C1 segment of cervical spinal cord (tissue), 14 donors: ENCODE data around the gene MXD4.

ENCODE experiments used
- DNase-seq, 14 donors: peaks; one replicate each; lab custom pipeline; 2025; lab: John Stamatoyannopoulos, UW

The MXD4 gene, protein sequence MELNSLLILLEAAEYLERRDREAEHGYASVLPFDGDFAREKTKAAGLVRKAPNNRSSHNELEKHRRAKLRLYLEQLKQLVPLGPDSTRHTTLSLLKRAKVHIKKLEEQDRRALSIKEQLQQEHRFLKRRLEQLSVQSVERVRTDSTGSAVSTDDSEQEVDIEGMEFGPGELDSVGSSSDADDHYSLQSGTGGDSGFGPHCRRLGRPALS

DNA sequence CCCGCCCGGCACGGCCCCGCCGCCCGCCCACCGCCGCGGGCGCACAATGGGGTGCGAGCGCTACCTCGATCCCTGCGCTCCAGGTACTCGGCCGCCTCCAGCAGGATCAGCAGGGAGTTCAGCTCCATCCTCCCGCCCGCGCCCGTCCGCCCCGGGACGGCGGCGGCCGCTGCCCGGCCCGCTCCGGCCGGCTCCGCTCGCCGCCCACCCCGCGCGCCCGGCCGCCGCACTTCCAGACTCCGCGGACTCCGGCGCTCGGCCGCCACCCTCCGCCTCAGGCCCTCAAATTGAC is at the start of gene MXD4:
MXD4 (minus strand) TSS at position 257 of the 292 bp plus-strand sequence; CDS start at position 128, 129 bp downstream.
- DNase-seq: peak in 1 of 14 donors; percentile 64

DNA sequence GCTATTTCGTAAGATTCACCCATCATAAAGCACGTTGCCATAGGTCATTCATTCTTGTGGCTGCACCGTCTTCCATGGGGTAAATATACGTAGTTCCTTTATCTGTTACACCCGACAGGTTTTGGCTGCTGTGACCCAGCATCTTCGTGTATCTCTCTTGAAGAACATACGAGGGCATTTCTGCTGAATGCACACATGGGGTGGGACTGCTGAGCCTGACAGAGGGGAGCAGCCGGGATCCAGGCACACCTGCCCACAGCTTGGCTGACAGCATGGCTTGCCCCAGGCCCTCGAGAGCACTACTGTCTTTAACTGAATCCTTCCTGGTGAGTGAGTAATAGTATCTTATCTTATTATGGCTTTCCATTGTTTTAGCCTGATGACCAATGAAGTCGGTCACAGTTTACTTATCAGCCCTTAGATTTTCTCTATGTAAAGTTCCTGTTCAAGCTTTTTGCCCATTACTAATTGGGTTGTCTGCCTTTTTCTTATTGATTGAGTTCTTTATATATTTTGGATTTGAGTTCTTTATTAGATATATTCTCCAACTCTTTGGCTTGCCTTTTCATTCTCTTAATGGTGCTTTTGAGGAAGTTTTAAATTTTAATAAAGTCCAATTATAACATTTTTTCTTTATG is 45.0 kb upstream of the MXD4 start:
- DNase-seq: no peak

DNA sequence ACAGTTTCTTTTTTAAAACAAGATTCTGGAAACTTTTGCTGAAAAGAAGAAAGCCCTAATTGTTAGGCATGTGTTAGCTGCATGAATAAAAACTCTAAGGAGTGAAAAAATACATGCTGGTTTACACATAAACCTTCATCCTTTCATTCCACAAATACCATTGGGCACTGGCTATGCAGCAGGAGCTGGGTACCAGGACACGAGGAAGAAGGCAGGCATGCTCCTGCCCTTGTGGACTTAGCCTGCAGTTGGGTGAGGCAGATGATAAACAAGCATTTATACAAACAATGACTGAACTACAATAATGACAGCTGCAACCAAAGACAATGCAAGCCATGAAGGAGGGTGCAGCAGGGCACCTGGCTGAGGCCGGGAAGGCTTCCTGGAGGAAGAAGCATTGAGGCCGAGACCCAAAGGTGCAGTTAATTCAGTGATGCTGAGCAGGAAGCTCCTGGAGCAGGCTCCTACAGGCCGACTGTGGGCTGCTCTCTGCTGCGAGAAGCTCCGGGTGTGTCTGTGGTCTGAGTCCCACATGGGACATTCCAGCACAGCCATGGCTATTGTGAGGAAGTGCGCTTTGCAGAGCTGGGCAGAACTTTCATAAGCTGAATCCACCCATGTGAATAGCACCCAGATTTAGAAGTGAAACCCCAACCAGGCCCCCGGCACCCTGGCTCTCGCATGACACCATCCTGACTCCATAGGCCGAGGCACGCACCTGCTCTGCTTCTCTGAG is 44.0 kb upstream of the MXD4 start:
- DNase-seq: no peak

DNA sequence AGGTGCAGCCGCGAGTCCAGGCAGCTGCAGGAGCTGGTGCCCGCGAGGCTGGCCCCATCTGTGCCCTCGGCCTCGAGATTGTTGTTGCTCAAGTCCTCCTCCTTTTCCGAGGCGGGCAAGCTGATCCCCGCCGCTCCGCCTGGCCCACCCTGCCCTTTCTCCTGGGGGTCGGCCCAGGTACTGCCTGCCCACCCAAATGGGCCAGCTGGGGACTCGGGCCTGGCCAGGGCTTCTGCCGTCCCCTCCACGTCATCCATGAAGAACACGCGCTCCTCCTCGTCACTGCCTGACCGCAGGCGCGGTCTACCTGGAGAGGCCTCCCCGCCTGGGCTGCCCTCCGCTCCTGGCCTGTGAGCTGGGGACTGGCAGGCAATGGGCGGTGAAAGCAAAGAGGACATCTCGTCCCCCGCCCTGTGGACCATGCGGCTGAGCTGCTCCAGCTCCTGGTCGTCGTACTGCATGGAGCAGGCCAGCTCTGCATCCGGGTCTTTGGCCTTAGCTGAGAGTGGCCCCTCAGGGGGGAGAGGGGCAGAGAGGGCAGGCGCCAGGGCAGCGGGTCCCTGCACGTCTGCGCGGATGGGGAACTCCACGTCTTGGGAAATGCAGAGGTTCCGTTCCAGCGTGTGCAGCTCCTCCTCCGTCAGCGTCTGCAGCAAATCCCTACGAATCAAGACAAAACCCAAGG is 43.1 kb upstream of the MXD4 start:
- DNase-seq: no peak

DNA sequence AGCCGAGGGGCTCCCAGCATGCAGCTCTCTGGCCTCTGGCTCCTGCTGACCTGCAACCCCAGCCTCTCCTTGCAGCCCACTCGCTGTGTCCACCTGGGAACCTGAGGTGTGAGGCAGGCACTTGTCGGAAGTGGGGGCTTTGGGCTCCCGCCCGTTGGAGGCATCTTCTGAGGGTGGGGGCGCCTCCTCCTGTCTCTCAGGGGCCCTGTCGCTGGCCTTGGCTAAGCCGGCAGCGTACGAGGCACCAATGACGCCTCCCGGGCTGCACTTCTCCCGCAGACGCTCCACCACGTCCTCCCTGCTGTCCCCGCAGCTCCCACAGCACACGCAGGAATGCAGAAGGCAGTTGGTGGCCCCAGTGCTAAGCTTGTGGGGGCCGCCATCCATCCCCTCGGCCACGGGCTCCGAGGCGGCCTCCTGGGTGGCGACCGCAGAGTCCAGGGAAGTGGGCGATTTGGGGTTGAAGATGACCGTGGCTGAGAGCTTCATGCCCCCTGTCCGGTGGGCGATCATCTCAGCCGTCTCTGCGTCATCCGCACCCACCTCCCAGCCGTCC is 42.5 kb upstream of the MXD4 start:
- DNase-seq: no peak

DNA sequence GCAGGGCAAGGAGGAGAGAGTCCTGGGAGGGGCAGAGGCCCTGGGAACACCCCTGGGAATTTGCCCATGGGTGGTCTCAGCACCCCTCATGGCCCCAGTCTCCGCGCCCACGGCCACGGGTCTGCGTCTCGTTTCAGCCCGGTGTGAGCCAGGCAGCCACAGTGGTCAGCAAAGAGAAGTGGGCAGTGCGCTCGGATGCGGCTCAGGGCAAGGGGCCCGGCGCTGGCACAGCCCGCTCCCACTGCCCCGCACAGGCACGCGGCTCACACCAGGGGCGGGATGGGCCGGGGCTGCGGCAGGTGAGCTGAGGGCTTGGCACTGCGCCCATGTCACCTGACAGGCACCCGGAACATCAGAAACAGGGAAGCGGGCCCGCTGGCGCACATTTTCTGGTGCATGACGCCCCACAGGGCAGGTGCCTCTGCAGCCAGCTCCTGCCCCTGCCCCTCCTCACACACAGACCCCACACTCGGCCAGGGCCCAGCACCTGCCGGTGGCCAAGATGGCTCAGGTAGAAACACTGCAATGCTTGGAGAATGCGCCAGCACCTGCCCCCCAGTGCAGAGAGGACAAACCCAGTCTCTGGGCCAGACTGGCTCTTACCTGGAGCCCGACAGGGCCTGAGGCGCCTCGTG is 41.9 kb upstream of the MXD4 start:
- DNase-seq: no peak

DNA sequence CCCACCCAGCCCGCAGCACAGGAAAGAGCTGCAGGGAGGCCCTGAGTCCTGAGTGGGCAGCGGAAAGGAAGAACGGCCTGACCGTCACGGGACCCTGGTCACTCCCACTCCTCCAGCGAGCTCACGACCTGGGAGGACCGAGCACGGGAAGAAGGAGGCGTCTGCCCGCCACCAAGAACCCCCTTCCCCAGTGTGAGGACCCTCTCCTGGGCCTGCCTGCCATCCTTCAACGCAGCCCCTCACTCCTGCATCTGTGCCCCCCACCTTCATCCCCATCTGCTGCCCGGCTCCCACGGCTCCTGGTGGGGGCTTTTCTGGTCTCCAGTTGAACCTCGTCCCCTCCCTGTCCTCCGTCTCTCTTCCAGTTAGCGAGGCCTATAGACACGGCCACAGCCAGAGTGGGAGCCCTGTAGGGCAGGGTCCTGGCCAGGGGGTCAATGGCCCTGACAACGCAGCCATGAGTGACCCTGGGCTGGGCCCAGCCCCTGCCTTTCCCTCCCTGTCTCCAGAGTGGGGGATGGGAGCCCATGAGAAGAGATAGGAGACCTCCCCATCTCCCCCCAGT is 41.3 kb upstream of the MXD4 start:
- no peak for DNase-seq

DNA sequence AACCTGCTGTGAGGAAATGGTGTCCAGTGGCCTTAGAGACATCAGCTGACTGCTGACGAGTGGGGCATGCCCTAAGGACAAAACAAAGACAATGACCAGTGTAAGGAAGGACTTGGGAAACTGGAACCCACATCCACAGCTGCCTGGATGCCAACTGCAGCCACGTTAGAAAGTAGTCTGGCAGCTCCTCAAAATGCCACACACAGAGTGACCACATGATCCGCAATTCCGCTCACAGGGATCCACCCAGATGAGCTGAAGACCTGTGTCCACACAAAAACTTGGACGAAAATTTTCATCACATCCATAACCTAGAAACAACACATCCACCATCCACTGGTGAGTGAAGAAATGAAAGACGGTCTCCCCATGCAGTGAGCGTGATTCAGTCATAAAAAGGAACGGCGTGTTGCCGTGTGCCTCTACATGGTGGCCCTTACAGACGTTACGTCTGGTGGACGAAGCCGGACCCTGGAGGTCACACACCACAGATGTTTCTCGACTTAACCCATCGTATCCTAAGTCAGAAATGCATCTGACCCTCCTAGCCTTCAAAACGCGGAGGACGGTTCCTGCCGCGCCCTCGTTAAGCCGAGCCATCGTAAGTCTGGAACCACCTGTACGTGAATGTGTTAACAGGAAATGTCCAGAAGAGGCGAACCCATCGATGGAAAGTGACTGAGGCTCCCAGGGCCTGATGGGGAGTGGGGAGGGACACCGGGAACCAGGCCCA is 40.6 kb upstream of the MXD4 start:
- DNase-seq: no peak

DNA sequence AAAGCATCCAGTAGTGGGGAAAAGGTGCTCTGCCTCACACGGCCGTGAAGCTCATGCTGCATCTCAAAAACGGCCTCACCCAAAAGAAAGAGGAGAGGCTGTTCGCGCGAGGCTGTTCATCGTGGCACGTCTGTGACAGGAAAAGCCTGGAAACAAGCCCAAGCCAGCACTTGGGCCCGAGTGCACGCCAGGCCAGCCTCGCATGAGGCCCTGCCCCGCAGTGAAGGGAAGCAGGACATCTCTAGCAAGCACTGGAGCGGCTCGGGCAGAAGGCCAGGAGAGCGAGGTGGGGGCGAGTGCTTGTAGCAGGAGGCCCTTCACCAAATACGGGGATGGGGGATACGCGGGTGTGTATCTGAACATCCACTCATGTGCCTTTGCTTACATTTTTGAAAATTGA is 39.9 kb upstream of the MXD4 start:
- no peak for DNase-seq

DNA sequence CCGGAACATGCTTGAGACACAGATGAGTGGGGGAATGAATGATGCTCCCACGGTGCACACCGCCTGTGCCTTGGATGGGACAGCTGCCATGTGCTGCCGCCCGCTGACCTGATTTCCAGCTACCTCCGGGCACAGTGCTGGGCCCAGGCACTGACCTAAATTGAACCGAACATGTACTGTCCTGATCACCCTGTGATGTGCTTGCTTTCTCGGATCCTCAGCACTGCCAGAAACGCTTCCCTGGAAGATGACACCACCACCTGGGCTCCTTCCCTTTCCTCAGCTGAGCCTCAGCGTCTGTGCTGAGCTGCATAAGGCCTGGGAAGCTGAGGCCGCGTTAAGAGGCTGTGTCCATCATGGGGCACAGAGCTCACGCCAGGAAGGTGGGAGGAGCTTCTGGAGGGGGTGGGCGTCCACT is 39.3 kb upstream of the MXD4 start:
- peak in 1 of 14 donors; percentile 90 for DNase-seq

DNA sequence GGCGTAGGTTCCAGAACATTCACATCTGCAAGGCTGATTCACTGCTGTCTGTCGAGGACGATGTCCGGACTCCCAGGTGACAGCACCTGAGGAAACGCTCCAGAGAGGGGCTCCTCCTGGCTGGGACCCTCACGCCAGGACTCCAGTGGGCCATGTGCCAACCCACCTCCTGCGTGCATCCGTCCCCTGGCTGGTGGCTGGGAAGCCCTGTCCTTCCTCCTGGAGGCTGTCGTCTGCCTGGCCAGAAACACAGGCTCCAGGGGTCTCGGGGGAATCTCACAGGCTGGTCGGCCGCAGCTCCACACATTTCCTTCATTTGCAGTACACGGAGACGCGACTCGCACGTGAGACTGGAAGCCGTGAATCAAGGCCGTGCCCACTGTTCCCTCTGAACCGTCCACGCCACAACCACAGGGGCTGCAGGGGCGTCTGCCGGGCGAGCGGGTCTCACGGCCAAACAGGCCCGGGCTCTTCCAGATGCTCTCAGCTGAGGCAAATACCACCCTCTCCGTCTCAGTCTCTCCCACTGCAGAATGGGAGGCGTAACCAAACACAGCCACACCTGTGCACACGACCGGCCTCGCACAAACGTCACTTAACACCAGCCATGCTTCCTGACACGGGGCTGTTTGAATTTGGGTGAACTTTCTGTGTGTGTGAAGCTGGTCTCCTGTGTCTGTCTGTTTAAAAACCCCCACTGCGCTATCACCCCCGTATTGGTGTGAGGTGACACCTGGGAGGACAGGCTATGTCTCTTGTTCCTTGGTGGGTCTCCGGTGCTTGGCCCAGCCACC is 38.7 kb upstream of the MXD4 start:
- no peak for DNase-seq

DNA sequence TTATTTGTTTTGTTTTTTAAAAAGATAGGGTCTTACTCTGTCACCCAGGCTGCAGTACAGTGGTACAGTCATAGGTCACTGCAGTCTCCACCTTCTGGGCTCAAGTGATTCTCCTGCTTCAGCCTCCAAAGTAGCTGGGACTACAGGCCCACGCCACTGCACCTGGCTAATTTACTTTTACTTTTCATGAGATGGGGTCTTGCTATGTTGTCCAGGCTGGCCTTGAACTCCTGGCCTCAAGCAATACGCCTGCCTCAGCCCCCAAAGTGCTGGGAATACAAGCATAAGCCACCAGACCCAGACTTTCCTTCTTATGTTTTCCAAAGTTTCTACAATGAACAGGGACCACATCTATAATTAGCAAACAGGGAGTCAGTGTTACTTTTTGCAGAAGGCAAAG is 37.9 kb upstream of the MXD4 start:
- no peak for DNase-seq

DNA sequence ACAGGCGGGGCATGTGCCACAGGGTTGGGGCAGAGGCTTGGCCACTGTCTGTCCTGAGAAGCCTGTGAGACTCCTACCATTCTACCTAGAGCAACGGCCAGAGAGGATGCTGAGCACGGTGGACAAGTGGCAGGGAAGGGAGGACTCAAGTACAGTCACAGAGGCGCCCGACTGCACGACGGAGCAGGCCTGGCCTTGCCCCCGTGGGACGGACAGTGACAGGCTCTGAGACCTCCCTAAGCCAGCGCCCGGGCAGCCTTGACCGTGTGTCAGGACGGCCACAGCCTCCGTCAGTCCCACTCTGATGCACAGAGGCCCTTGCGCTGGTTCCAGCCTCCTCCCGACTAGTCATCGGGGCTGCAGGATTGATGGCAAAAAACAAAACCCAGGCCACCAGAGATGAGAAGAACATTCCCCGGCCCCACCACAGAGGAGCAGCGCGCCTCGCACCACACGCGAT is 36.7 kb upstream of the MXD4 start:
- no peak for DNase-seq

DNA sequence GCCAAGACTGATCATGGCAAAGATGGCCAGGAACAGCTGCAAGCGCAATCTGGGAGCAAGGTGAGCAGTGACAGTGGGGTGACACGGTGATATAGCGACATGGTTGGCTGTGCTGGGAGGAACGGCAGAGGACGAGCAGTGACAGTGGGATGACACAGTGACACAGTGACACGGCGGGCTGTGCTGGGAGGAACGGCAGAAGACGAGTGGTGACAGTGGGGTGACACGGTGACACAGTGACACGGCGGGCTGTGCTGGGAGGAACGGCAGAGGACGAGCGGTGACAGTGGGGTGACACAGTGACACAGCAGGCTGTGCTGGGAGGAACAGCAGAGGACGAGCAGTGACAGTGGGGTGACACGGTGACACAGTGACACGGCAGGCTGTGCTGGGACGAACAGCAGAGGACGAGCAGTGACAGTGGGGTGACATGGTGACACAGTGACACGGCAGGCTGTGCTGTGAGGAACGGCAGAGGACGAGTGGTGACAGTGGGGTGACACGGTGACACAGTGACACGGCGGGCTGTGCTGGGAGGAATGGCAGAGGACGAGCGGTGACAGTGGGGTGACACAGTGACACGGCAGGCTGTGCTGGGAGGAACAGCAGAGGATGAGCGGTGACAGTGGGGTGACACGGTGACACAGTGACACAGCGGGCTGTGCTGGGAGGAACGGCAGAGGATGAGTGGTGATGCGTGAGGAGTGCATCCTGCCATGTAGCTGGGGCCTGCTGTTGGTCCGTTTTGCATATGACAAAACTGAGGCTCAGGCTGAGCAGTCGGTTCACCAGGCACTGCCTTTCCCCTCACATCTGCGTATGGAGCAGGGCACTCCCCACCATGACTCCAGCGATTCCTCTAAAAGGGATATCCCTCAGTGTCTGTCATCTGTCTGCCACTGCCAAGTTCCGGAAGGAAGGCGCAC is 36.0 kb upstream of the MXD4 start:
- no peak for DNase-seq

DNA sequence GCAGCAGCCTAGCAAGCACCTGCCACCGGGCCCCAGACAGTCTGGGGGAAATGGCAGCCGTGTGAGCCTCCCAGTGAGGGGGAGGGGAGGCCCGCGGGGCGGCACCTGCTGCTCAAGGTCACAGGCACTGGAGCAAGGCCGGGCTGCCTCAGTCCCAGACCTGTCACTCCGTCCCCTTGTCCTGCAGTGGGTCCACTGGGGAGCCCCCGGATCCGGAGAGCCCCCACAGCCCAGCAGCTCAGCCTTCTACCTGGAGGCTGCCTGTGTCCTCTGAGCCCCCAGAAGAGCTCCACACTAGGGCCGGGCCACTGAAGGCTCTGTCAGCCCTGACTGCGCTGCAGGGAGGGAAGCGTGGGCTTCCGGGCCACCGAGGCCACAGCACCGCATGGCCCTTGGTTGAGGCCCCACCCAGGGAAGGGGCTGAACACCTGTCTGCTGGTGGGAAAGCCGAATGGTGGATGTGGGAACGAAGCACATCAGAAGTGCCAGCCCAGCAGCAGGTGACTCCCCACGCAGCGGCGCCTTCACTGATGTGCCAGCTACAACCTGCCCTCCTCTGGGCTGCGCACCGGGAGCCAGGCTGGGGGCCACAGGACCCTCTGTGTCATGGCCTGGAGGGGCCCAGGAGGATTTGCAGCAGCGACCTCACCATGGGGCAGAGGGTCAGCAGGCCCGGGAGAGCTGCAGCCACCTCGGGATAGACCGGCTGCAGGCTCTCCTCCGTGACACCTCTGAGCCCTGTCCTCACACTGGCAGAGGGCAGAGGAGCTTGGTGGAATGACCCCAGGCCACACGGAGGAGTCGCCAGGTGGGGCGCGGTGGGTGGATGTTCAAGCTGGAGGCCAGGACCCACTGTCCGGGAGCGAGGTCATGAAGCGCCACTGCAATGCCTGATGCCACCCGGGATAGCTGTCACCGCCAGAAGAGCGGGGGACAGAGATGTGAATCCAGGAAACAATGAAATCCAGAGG is 35.0 kb upstream of the MXD4 start:
- DNase-seq: no peak

DNA sequence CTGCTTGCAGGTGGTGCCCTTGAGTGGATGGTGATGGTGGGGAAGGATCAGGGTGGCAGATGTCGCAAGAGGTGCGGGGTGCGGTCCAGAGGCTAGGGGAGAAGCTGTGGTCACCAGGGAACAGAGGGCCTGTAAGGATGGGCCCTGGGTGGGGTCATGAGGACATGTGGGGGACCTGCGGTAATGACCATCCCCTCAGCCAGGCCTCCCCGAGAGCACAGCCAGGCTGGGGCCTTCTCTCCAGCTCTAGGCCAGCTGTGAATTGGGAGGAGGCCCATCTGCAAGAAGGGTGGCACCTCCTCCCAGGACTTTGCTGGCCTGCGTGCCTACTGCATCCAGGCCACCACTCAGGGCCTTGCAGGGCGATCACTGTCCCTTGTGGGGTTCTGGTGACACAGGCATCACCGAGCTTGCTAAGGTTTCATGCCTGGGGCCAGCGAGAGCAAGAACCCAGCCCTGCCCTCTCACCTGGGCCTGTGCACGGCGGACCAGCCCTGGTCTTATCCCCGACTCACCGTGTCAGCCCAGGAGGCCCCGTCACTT is 34.1 kb upstream of the MXD4 start:
- DNase-seq: no peak

DNA sequence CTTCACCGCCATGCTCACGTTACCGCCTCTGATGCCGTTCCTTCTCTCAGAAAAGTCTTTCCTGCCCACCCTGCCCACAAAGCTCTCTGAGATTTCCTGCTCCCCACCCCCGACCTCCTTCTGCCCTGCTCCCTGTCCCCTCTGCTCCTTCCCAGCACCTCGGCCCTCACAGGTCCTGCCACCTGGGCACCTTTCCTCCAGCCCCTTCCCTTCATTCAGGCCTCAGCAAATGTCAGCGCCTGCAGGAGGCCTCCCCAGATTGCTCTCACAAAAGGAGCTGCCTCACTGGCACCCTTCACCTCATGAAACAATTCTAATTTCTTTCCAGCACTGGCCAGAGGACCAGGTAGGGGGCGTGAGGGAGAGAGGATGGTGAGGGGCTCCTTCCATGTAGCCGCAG is 33.6 kb upstream of the MXD4 start:
- DNase-seq: no peak
